GM12874 (cell line): ENCODE results near the gene IRX4.

ENCODE experiments used
- CTCF ChIP-seq: IDR thresholded peaks from 2 replicates; pipeline ENCODE4 v1.5.1; 2011; ENCODE audit warnings: low read depth, mild to moderate bottlenecking, control low read depth, low read length, moderate library complexity; ENCODE audit not compliant: insufficient read depth

IRX4 gene

GRCh38 chr5:1894243-1894642 lies 11.5 kb upstream of the IRX4 start:
- TF ChIP-seq CTCF = no peak

- no peak for TF ChIP-seq CTCF
These were observed 11.0 kb upstream of the IRX4 start for GRCh38 chr5:1893754-1894153.

GRCh38 chr5:1892685-1893445 lies 10.1 kb upstream of the IRX4 start:
- no peak for TF ChIP-seq CTCF

- TF ChIP-seq CTCF = no peak
These were observed 9.5 kb upstream of the IRX4 start for GRCh38 chr5:1892211-1892610.

GRCh38 chr5:1891391-1891790 lies 8.7 kb upstream of the IRX4 start:
- TF ChIP-seq CTCF = no peak

- TF ChIP-seq CTCF = no peak
These were observed 7.6 kb upstream of the IRX4 start for GRCh38 chr5:1890296-1890695.

- TF ChIP-seq CTCF = no peak
These were observed 6.8 kb upstream of the IRX4 start for GRCh38 chr5:1889321-1890065.
